HG03442 (cell line): ENCODE data around the gene HOMER2.
"Not testable (repeated sequence)": the region's sequence is repeated elsewhere in the genome, so short reads cannot be mapped to it uniquely, and the experiment has no call there.

Experiments used
- ATAC-seq: cut with Tn5 transposase; IDR thresholded peaks from one replicate; pipeline ENCODE4 v1.9.1; 2021; ENCODE audit warnings: mild to moderate bottlenecking, moderate library complexity; ENCODE audit not compliant: unreplicated experiment

HOMER2 gene

GRCh38 chr15:82838096-82838735, 114.3 kb downstream of the HOMER2 start:
- no peak for ATAC-seq

- no peak for ATAC-seq
Observed at GRCh38 chr15:82835391-82835917, 117.1 kb downstream of the HOMER2 start.

GRCh38 chr15:82833362-82833682, 119.2 kb downstream of the HOMER2 start:
- no peak for ATAC-seq

GRCh38 chr15:82832601-82833361, 119.7 kb downstream of the HOMER2 start:
- peak; percentile 83 for ATAC-seq

- no peak for ATAC-seq
Observed at GRCh38 chr15:82831894-82832600, 120.5 kb downstream of the HOMER2 start.

- no peak for ATAC-seq
Observed at GRCh38 chr15:82830427-82831173, 121.9 kb downstream of the HOMER2 start.

- no peak for ATAC-seq
Observed at GRCh38 chr15:82829234-82829633, 123.3 kb downstream of the HOMER2 start.

- ATAC-seq: no peak
Observed at GRCh38 chr15:82828075-82828474, 124.4 kb downstream of the HOMER2 start.

GRCh38 chr15:82823049-82823448, 129.5 kb downstream of the HOMER2 start:
- no peak for ATAC-seq

- ATAC-seq: not testable (repeated sequence)
Observed at GRCh38 chr15:82821851-82822250, 130.7 kb downstream of the HOMER2 start.

- not testable (repeated sequence) for ATAC-seq
Observed at GRCh38 chr15:82821396-82821795, 131.1 kb downstream of the HOMER2 start.

GRCh38 chr15:82820128-82820527, 132.4 kb downstream of the HOMER2 start:
- no peak for ATAC-seq

- ATAC-seq: no peak
Observed at GRCh38 chr15:82812994-82813393, 139.5 kb downstream of the HOMER2 start.

GRCh38 chr15:82810890-82811426, 141.6 kb downstream of the HOMER2 start:
- ATAC-seq: no peak

- ATAC-seq: peak; percentile 18
Observed at GRCh38 chr15:82810061-82810889, 142.2 kb downstream of the HOMER2 start.

GRCh38 chr15:82809308-82810060, 143.0 kb downstream of the HOMER2 start, which contains the start of gene WHAMM:
WHAMM (plus strand) TSS chr15:82809628; CDS start chr15:82809727, 99 bp downstream.
- ATAC-seq: peak; percentile 72

GRCh38 chr15:82808634-82809041, 143.9 kb downstream of the HOMER2 start:
- ATAC-seq: no peak

- ATAC-seq: no peak
Observed at GRCh38 chr15:82807920-82808633, 144.4 kb downstream of the HOMER2 start.
